ENCODE measurements around the gene RANBP9. TPM values are rescaled to one million over a fixed set of nuclear protein-coding genes. Genes with fewer than 3 reads are reported as not detected.

Gene RANBP9
- total and polyA plus RNA-seq, 4 donors = 16.6 to 50.4 (median 25.5) TPM

- ATAC-seq (ENCODE audit: insufficient read depth, low FRiP score) (no peak), DNase-seq (no peak)
- WGBS, 2 donors = 88 to 92% methylated on average over 2 of the region's 2 CpGs
- Histone ChIP-seq H3K27me3 (ENCODE audit: control insufficient read depth in 3 of 3, insufficient read depth in 3 of 3, low read length in 2 of 3) (no peaks in the 10 kb centered on the region), H3K4me1 (ENCODE audit: control insufficient read depth in 5 of 5, insufficient read depth in 5 of 5, low read length in 5 of 5) (no peaks in the 10 kb centered on the region), H3K27ac (ENCODE audit: low read depth in 1 of 2, low read length in 1 of 2) (no peak overlapping the region), H3K36me3 (ENCODE audit: control insufficient read depth in 4 of 4, insufficient read depth in 4 of 4, low read length in 4 of 4) (peaks cover 8 to 26% (median 10%) of the 10 kb centered on the region in 4 donors), H3K4me3 (no peak overlapping the region), H3K9ac (ENCODE audit: insufficient read depth in 1 of 2, low read length in 2 of 2) (no peak overlapping the region), H3K9me3 (ENCODE audit: control insufficient read depth in 4 of 4, insufficient read depth in 3 of 4, low read length in 3 of 4) (no peaks in the 10 kb centered on the region)
- no peak for TF ChIP-seq CTCF (IDR thresholded peaks at IDR 0.05; ENCODE audit: control extremely low read depth, extremely low read depth)
Measured at GRCh38 chr6:13604546-13605416, 106.9 kb downstream of the RANBP9 start.

GRCh38 chr6:13604135-13604534 is 107.5 kb downstream of the RANBP9 start:
- Histone ChIP-seq H3K4me1 (ENCODE audit: control insufficient read depth in 5 of 5, insufficient read depth in 5 of 5, low read length in 5 of 5) (no peaks in the 10 kb centered on the region), H3K4me3 (no peak overlapping the region), H3K36me3 (ENCODE audit: control insufficient read depth in 4 of 4, insufficient read depth in 4 of 4, low read length in 4 of 4) (peaks cover 8 to 29% (median 10%) of the 10 kb centered on the region in 4 donors), H3K27ac (ENCODE audit: low read depth in 1 of 2, low read length in 1 of 2) (no peak overlapping the region), H3K9me3 (ENCODE audit: control insufficient read depth in 4 of 4, insufficient read depth in 3 of 4, low read length in 3 of 4) (no peaks in the 10 kb centered on the region), H3K27me3 (ENCODE audit: control insufficient read depth in 3 of 3, insufficient read depth in 3 of 3, low read length in 2 of 3) (no peaks in the 10 kb centered on the region), H3K9ac (ENCODE audit: insufficient read depth in 1 of 2, low read length in 2 of 2) (no peak overlapping the region)
- DNase-seq (no peak), ATAC-seq (ENCODE audit: insufficient read depth, low FRiP score) (no peak)
- 86 to 89% methylated on average over 4 of the region's 4 CpGs for WGBS, 2 donors
- no peak for TF ChIP-seq CTCF (IDR thresholded peaks at IDR 0.05; ENCODE audit: control extremely low read depth, extremely low read depth)

GRCh38 chr6:13600036-13600435 is 111.6 kb downstream of the RANBP9 start:
- no peak overlapping the region for H3K9ac ChIP-seq (ENCODE audit: insufficient read depth in 1 of 2, low read length in 2 of 2)
- H3K36me3 ChIP-seq (ENCODE audit: control insufficient read depth in 4 of 4, insufficient read depth in 4 of 4, low read length in 4 of 4) = peaks cover 9 to 26% (median 17%) of the 10 kb centered on the region in 4 donors
- H3K9me3 ChIP-seq (ENCODE audit: control insufficient read depth in 4 of 4, insufficient read depth in 3 of 4, low read length in 3 of 4) = no peaks in the 10 kb centered on the region
- H3K4me3 ChIP-seq = no peak overlapping the region
- TF ChIP-seq CTCF (IDR thresholded peaks at IDR 0.05; ENCODE audit: control extremely low read depth, extremely low read depth) = no peak
- H3K4me1 ChIP-seq (ENCODE audit: control insufficient read depth in 5 of 5, insufficient read depth in 5 of 5, low read length in 5 of 5) = no peaks in the 10 kb centered on the region
- ATAC-seq (ENCODE audit: insufficient read depth, low FRiP score) (no peak), DNase-seq (no peak)
- no peak overlapping the region for H3K27ac ChIP-seq (ENCODE audit: low read depth in 1 of 2, low read length in 1 of 2)
- 95% methylated on average over 6 of the region's 6 CpGs for WGBS, 2 donors
- no peaks in the 10 kb centered on the region for H3K27me3 ChIP-seq (ENCODE audit: control insufficient read depth in 3 of 3, insufficient read depth in 3 of 3, low read length in 2 of 3)

Measured in lung (tissue), 12 donors.